ENCODE measurements around the gene NHERF2. TPM values are rescaled to one million over a fixed set of nuclear protein-coding genes. Genes with fewer than 3 reads are reported as not detected.

Gene NHERF2
- total and polyA plus RNA-seq, 9 of the 15 experiments (the other 6 are each of a cell fraction or from before 2014, with no cell fraction given), result 0.15 to 42.0 (median 12.5) TPM

DNA sequence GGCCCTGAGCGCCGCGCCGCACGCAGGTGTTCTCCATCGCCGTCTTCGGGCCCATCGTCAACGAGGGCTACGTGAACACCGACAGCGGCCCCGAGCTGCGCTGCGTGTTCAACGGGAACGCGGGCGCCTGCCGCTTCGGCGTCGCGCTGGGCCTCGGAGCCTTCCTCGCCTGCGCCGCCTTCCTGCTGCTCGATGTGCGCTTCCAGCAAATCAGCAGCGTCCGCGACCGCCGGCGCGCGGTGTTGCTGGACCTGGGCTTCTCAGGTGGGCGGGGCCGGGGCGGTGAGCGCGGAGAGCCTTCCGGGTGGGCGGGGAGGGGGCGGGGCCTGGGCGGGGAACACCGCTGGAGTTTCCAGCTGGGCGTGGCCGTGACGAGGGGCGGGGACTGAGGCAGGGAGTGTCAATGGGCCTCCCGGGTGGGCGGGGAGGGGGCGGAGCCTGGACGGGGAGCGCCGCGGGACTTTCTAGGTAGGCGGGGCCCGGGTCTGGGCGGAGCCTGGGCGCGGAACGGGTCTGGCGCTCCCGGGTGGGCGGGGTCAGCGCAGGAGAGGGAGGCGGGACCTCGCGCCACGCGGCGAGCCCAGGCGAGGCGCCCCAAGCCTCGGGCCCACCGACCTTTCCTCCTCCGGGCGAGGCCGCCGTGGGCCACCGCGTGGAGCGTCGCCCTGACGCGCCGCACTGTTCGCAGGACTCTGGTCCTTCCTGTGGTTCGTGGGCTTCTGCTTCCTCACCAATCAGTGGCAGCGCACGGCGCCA, 34.6 kb upstream of the NHERF2 start:
- intact Hi-C loops (cut with micrococcal nuclease) (loop anchor here (2.0 kb wide), 1 partner anchor 17 kb away; the partner anchor contains the start of gene ZNF598), in situ Hi-C loops (cut with MboI) (no loop called here)
- Histone ChIP-seq H2AFZ (ENCODE audit: low read depth, low read length) (peak overlapping the region; percentile 95), H3K27me3 (ENCODE audit: control insufficient read depth in 2 of 2, insufficient read depth in 2 of 2, low read length in 2 of 2) (no peaks in the 10 kb centered on the region), H3K27ac (ENCODE audit: extremely low read depth, low read depth, low read length) (peak overlapping the region; percentile 94), H3K36me3 (ENCODE audit: control insufficient read depth, insufficient read depth, low read length) (peaks cover 22% of the 10 kb centered on the region; the same call in 2 of the 3 replicates), H3K4me1 (replicated peaks in 1 of 2; ENCODE audit: control insufficient read depth in 2 of 2, insufficient read depth in 2 of 2, low read length in 2 of 2) (peaks cover 29 to 56% of the 10 kb centered on the region in 2 experiments), H3K9ac (ENCODE audit: insufficient read depth in 1 of 2, low read depth in 2 of 2, low read length in 2 of 2) (peak overlapping the region; percentile 80 to 96), H3K4me2 (ENCODE audit: insufficient read depth, low read length) (peak overlapping the region; percentile 87), H4K20me1 (replicated peaks; ENCODE audit: control insufficient read depth, insufficient read depth, low read length) (no peaks in the 10 kb centered on the region; the same call in 1 of the 2 replicates), H3K9me1 (ENCODE audit: control insufficient read depth, insufficient read depth, low read length) (no peaks in the 10 kb centered on the region), H3K79me2 (ENCODE audit: control insufficient read depth, insufficient read depth, low read length) (peaks cover 31% of the 10 kb centered on the region), H3K4me3 (peak overlapping the region; percentile 64), H3K9me3 (replicated peaks; ENCODE audit: control insufficient read depth, insufficient read depth, low read depth, low read length) (no peaks in the 10 kb centered on the region)
- DNase-seq (ENCODE audit: extremely low read depth in 1 of 4, low spot score in 3 of 4), result peak; percentile 97 to 99 (median 97)
- FAIRE-seq, result peak; percentile 86
- ChIA-PET POLR2A (interaction anchor here (0.5 to 5.5 kb wide), 7 partner anchors 12 to 436 kb away, joined by 3 to 50 read pairs (median 3); partner anchors contain the start of genes RNF151 and RPS2), CTCF (ENCODE audit: low intra/inter-chr PET ratio) (no interaction called here)
- peak; percentile 82 for ATAC-seq
- no TSS peak for BruUV-seq (replicated peaks)
- WGBS (ENCODE audit: insufficient coverage, low coverage, missing lambda C conversion rate), result 2% methylated on average over 33 of the region's 96 CpGs
- TF ChIP-seq ZNF695 (CRISPR knock-in tag; IDR thresholded peaks at IDR 0.05) (no peak), TOE1 (IDR thresholded peaks at IDR 0.05; ENCODE audit: borderline replicate concordance) (no peak), TOE1 (CRISPR knock-in tag; IDR thresholded peaks at IDR 0.05; ENCODE audit: borderline replicate concordance, low read depth) (0 out of 2 replicates have a peak, but pooled peaks have one; percentile 89), HCFC1 (IDR thresholded peaks at IDR 0.05; ENCODE audit: low read depth, low read length) (0 out of 2 replicates have a peak, but pooled peaks have one; percentile 23), CHD2 (IDR thresholded peaks at IDR 0.05; ENCODE audit: low read depth, low read length) (0 out of 2 replicates have a peak, but pooled peaks have one; percentile 25), ZBTB33 (CRISPR knock-in tag; IDR thresholded peaks at IDR 0.05) (peak; percentile 10; the same call in 1 of the 2 replicates), CBX5 (IDR thresholded peaks at IDR 0.05; ENCODE audit: borderline replicate concordance, low read depth) (no peak), HDGF (IDR thresholded peaks at IDR 0.05) (no peak), RNF2 (IDR thresholded peaks at IDR 0.05) (peak; percentile 19; the same call in 1 of the 2 replicates), LCOR (CRISPR knock-in tag; IDR thresholded peaks at IDR 0.05) (0 out of 2 replicates have a peak, but pooled peaks have one; percentile 48)
- TF ChIP-seq, protein P1, sequence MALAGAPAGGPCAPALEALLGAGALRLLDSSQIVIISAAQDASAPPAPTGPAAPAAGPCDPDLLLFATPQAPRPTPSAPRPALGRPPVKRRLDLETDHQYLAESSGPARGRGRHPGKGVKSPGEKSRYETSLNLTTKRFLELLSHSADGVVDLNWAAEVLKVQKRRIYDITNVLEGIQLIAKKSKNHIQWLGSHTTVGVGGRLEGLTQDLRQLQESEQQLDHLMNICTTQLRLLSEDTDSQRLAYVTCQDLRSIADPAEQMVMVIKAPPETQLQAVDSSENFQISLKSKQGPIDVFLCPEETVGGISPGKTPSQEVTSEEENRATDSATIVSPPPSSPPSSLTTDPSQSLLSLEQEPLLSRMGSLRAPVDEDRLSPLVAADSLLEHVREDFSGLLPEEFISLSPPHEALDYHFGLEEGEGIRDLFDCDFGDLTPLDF (CRISPR knock-in tag; IDR thresholded peaks at IDR 0.05), result no peak
- TF ChIP-seq, protein P2, sequence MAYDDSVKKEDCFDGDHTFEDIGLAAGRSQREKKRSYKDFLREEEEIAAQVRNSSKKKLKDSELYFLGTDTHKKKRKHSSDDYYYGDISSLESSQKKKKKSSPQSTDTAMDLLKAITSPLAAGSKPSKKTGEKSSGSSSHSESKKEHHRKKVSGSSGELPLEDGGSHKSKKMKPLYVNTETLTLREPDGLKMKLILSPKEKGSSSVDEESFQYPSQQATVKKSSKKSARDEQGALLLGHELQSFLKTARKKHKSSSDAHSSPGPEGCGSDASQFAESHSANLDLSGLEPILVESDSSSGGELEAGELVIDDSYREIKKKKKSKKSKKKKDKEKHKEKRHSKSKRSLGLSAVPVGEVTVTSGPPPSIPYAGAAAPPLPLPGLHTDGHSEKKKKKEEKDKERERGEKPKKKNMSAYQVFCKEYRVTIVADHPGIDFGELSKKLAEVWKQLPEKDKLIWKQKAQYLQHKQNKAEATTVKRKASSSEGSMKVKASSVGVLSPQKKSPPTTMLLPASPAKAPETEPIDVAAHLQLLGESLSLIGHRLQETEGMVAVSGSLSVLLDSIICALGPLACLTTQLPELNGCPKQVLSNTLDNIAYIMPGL (CRISPR knock-in tag; IDR thresholded peaks at IDR 0.05), result 0 out of 2 replicates have a peak, but pooled peaks have one; percentile 13
- TF ChIP-seq, protein P3, sequence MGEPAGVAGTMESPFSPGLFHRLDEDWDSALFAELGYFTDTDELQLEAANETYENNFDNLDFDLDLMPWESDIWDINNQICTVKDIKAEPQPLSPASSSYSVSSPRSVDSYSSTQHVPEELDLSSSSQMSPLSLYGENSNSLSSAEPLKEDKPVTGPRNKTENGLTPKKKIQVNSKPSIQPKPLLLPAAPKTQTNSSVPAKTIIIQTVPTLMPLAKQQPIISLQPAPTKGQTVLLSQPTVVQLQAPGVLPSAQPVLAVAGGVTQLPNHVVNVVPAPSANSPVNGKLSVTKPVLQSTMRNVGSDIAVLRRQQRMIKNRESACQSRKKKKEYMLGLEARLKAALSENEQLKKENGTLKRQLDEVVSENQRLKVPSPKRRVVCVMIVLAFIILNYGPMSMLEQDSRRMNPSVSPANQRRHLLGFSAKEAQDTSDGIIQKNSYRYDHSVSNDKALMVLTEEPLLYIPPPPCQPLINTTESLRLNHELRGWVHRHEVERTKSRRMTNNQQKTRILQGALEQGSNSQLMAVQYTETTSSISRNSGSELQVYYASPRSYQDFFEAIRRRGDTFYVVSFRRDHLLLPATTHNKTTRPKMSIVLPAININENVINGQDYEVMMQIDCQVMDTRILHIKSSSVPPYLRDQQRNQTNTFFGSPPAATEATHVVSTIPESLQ (CRISPR knock-in tag; IDR thresholded peaks at IDR 0.05), result peak; percentile 95; the same call in 1 of the 2 replicates

All from K562 (cell line).